PC-9 (cell line): ENCODE measurements around the gene IRF2. TPM values are rescaled to one million over a fixed set of nuclear protein-coding genes. Genes with fewer than 3 reads are reported as not detected.

Experiments used
- BruUV-seq: library from RNA; stranded (reverse); fragments of 400-500 nt; replicated peaks from 2 replicates; lab custom pipeline; 2021; lab: Mats Ljungman, UMichigan
- CTCF ChIA-PET: fragments of 300-600 bp; sonication (Branson Sonifier 250); formaldehyde crosslinking; loops from one replicate; lab custom pipeline; 2022; ENCODE audit warnings: antibody characterized with exemption; lab: Charles Lee
- POLR2A ChIA-PET: fragments of 300-600 bp; sonication (Branson Sonifier 250); formaldehyde crosslinking; loops from one replicate; lab custom pipeline; 2022; ENCODE audit warnings: antibody characterized with exemption; ENCODE audit not compliant: unreplicated experiment; lab: Charles Lee
- DNase-seq, 2 experiments: peaks; one replicate each; pipeline versions ENCODE4 v3.0.0 to v3.0.0-alpha.2; 2015 to 2022; ENCODE audit warnings: mixed read lengths in 1 of 2
- H2AFZ ChIP-seq: fragments of 200-600 bp; sonication (generic); 2 replicates; pipeline ENCODE4 v1.8.1; 2017; ENCODE audit warnings: antibody characterized with exemption
- H3F3A ChIP-seq: fragments of 200-600 bp; sonication (generic); 2 replicates; pipeline ENCODE4 v1.8.1; 2017; ENCODE audit warnings: antibody characterized with exemption, mild to moderate bottlenecking, low read depth; ENCODE audit not compliant: insufficient read depth
- H3K27ac ChIP-seq: fragments of 200-600 bp; sonication (generic); 2 replicates; pipeline ENCODE4 v1.6.1; 2016; ENCODE audit warnings: mixed run types
- H3K27me3 ChIP-seq: fragments of 200-600 bp; sonication (generic); 2 replicates; pipeline ENCODE4 v1.6.1; 2016; ENCODE audit warnings: low read depth, mixed run types; ENCODE audit not compliant: insufficient read depth
- H3K36me3 ChIP-seq: fragments of 200-600 bp; sonication (generic); 2 replicates; pipeline ENCODE4 v1.6.1; 2016; ENCODE audit warnings: low read depth, mixed run types
- H3K4me1 ChIP-seq: fragments of 200-600 bp; sonication (generic); replicated peaks from 2 replicates; pipeline ENCODE4 v1.6.1; 2016; ENCODE audit warnings: mixed run types; ENCODE audit not compliant: insufficient read depth
- H3K4me2 ChIP-seq: fragments of 200-600 bp; sonication (generic); 2 replicates; pipeline ENCODE4 v1.6.1; 2017; ENCODE audit warnings: mixed run types
- H3K4me3 ChIP-seq: fragments of 200-600 bp; sonication (generic); 2 replicates; pipeline ENCODE4 v1.6.1; 2016; ENCODE audit warnings: mixed run types
- H3K79me2 ChIP-seq: fragments of 200-600 bp; sonication (generic); 2 replicates; pipeline ENCODE4 v1.6.1; 2017; ENCODE audit warnings: low read depth, mixed run types
- H3K9me2 ChIP-seq: fragments of 200-600 bp; sonication (generic); 2 replicates; pipeline ENCODE4 v1.8.1; 2017; ENCODE audit warnings: mild to moderate bottlenecking; ENCODE audit not compliant: insufficient read depth
- H3K9me3 ChIP-seq: fragments of 200-600 bp; sonication (generic); 2 replicates; pipeline ENCODE4 v1.8.1; 2016; ENCODE audit warnings: low read depth; ENCODE audit not compliant: insufficient read depth
- H4K20me1 ChIP-seq: fragments of 200-600 bp; sonication (generic); 2 replicates; pipeline ENCODE4 v1.8.1; 2017; ENCODE audit not compliant: insufficient read depth
- EZH2 ChIP-seq: fragments of 200-600 bp; sonication (generic); IDR thresholded peaks from 2 replicates; pipeline ENCODE4 v1.8.0; 2017; ENCODE audit warnings: antibody characterized with exemption, low read depth
- intact Hi-C: fragments of 100-400 bp; cut with micrococcal nuclease; formaldehyde crosslinking; loops from one replicate; pipeline ENCODE4 v1.10.0; 2022; ENCODE audit not compliant: unreplicated experiment
- total RNA-seq: library from RNA; stranded (reverse); gene quantifications from 2 replicates; pipeline ENCODE4 v1.2.3, GENCODE V29; 2021
- TF ChIP-seq, protein P1 (sequence below): fragments of 200-600 bp; sonication (generic); conservative IDR thresholded peaks from 2 replicates; pipeline ENCODE4 v1.6.1; 2017; ENCODE audit warnings: mixed run types, antibody characterized with exemption, mild to moderate bottlenecking, moderate library complexity

The IRF2 gene
- total RNA-seq, 1 experiment from 2014 or later, result 34.4 TPM

DNA sequence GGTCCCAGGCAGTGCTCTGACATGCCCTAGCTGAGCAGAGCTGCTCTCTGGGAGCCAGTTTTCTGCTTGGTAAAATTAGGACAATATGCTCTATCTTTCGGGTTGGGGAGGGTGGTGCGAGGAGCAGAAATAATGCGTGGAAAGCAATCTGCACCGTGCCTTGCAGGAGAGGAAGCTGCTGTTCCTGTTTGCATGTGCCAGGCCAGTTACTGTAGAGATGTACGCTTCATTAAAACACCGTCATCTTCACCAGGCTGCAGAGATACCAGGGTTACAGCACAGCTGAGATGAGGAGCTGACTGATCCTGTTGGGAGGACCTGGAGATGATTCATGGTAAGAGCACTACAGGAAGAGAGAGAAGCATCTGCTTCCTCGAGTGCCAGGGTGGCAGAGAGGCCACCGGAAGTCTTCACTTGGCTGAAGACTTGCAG lies 29.5 kb upstream of the IRF2 start:
- ChIA-PET CTCF (no interaction called here), POLR2A (no interaction called here)
- Histone ChIP-seq H3K4me1 (no peaks in the 10 kb centered on the region), H3K9me2 (no peaks in the 10 kb centered on the region), H4K20me1 (no peaks in the 10 kb centered on the region), H3K4me3 (no peak overlapping the region), H3K79me2 (no peaks in the 10 kb centered on the region), H2AFZ (no peak overlapping the region), H3K27ac (no peak overlapping the region), H3K36me3 (no peaks in the 10 kb centered on the region), H3K9me3 (no peaks in the 10 kb centered on the region), H3K4me2 (no peak overlapping the region), H3K27me3 (no peaks in the 10 kb centered on the region), H3F3A (no peaks in the 10 kb centered on the region)
- BruUV-seq, result no TSS peak
- DNase-seq, result no peak
- intact Hi-C loops, result no loop called here
- no peak for TF ChIP-seq EZH2
- TF ChIP-seq, protein P1, sequence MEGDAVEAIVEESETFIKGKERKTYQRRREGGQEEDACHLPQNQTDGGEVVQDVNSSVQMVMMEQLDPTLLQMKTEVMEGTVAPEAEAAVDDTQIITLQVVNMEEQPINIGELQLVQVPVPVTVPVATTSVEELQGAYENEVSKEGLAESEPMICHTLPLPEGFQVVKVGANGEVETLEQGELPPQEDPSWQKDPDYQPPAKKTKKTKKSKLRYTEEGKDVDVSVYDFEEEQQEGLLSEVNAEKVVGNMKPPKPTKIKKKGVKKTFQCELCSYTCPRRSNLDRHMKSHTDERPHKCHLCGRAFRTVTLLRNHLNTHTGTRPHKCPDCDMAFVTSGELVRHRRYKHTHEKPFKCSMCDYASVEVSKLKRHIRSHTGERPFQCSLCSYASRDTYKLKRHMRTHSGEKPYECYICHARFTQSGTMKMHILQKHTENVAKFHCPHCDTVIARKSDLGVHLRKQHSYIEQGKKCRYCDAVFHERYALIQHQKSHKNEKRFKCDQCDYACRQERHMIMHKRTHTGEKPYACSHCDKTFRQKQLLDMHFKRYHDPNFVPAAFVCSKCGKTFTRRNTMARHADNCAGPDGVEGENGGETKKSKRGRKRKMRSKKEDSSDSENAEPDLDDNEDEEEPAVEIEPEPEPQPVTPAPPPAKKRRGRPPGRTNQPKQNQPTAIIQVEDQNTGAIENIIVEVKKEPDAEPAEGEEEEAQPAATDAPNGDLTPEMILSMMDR, result no peak

DNA sequence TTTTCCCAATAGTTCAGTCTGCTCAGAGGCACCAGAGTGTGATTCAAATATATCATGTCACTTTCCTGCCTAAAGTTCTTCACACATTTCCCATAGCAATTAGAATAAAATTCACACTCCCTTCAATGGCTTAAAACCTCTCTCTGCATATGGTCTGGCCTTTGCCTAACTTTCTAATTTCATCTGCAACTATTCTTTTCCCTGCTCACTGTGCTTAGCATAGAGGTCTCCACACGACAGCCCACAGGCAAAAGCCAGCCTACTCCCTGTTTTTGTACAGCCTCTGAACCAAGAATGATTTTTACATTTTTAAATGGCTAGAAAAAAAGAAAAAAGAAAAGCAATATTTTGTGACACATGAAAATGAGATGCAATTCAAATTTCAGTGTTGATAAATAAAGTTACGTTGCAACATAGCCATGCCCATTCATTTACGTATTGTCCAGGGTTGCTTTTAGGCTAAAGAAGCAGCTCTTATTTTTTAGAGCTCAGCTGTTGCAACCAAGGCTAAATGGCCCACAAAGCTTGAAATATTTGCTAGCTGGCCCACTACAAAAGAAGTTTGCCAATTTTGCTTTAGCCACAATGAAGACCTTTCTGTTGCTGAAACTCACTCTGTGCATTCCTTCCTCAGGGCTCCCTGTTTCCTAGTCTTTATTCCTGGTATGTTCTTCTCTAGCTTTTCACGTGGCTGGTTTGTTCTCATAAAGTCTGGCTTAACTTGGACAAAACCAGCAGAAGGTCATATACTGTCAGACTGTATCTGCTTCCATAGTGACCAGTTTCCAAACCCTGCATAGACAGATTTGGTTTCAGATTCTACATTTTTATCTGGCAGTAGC lies 26.6 kb upstream of the IRF2 start:
- Histone ChIP-seq H3F3A (no peaks in the 10 kb centered on the region), H3K27me3 (no peaks in the 10 kb centered on the region), H3K4me2 (no peak overlapping the region), H3K9me3 (no peaks in the 10 kb centered on the region), H4K20me1 (no peaks in the 10 kb centered on the region), H3K4me3 (no peak overlapping the region), H3K36me3 (no peaks in the 10 kb centered on the region), H2AFZ (no peak overlapping the region), H3K4me1 (no peaks in the 10 kb centered on the region), H3K27ac (no peak overlapping the region), H3K9me2 (no peaks in the 10 kb centered on the region), H3K79me2 (no peaks in the 10 kb centered on the region)
- intact Hi-C loops, result no loop called here
- ChIA-PET POLR2A (interaction anchor here (0.7 kb wide), 1 partner anchor 232 kb away, joined by 5 read pairs; no protein-coding TSS in a partner anchor), CTCF (no interaction called here)
- no peak for DNase-seq
- TF ChIP-seq, protein P1, result no peak
- no peak for TF ChIP-seq EZH2
- BruUV-seq, result no TSS peak

DNA sequence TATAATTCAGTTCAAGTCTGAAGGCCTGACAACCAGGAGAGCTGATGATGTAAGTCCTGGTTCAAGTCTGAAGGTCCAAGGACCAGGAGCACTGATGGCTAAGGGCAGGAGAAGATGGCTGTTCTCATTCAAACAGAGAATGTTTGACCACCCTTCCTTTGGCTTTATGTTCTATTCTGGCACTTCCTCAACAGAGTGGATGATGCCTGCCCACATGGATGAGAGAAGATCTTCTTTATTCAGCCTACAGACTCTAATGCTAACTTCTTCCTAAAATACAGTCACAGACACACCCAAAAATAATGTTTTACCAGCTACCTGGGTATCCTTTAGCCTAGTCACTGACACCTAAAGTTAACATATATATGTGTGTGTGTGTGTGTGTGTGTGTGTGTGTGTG lies 25.6 kb upstream of the IRF2 start:
- Histone ChIP-seq H3K27me3 (no peaks in the 10 kb centered on the region), H3K9me2 (no peaks in the 10 kb centered on the region), H2AFZ (no peak overlapping the region), H4K20me1 (no peaks in the 10 kb centered on the region), H3K4me1 (no peaks in the 10 kb centered on the region), H3K27ac (no peak overlapping the region), H3K79me2 (no peaks in the 10 kb centered on the region), H3F3A (no peaks in the 10 kb centered on the region), H3K4me2 (no peak overlapping the region), H3K36me3 (no peaks in the 10 kb centered on the region), H3K9me3 (no peaks in the 10 kb centered on the region), H3K4me3 (no peak overlapping the region)
- DNase-seq, result no peak
- no peak for TF ChIP-seq EZH2
- TF ChIP-seq, protein P1, result no peak
- ChIA-PET POLR2A (no interaction called here), CTCF (interaction anchor here (0.6 kb wide), 1 partner anchor 25 kb away, joined by 4 read pairs; the partner anchor contains the start of gene IRF2)
- BruUV-seq, result no TSS peak
- intact Hi-C loops, result no loop called here
